ENCODE results near the gene MICU1.
A peak's percentile ranks its signal among the peaks of the same experiment; 100 is the strongest.
"Not testable (repeated sequence)": the region's sequence is repeated elsewhere in the genome, so short reads cannot be mapped to it uniquely, and the experiment has no call there.

The MICU1 gene

GRCh38 chr10:72334196-72334824 lies 291.6 kb downstream of the MICU1 start:
- no peaks in the 10 kb centered on the region for H3K27me3 ChIP-seq (ENCODE audit: control insufficient read depth, insufficient read depth, low read length)
- H3K4me1 ChIP-seq (ENCODE audit: control insufficient read depth, insufficient read depth, low read length), result peaks cover 70% of the 10 kb centered on the region
- no peak overlapping the region for H3K4me3 ChIP-seq (ENCODE audit: low read length)
- H3K9ac ChIP-seq (ENCODE audit: low read length), result no peak overlapping the region
- no peaks in the 10 kb centered on the region for H3K9me3 ChIP-seq (ENCODE audit: control insufficient read depth, low read length)
- H3K36me3 ChIP-seq (ENCODE audit: control insufficient read depth, insufficient read depth, low read length), result peaks cover 19% of the 10 kb centered on the region

DNA sequence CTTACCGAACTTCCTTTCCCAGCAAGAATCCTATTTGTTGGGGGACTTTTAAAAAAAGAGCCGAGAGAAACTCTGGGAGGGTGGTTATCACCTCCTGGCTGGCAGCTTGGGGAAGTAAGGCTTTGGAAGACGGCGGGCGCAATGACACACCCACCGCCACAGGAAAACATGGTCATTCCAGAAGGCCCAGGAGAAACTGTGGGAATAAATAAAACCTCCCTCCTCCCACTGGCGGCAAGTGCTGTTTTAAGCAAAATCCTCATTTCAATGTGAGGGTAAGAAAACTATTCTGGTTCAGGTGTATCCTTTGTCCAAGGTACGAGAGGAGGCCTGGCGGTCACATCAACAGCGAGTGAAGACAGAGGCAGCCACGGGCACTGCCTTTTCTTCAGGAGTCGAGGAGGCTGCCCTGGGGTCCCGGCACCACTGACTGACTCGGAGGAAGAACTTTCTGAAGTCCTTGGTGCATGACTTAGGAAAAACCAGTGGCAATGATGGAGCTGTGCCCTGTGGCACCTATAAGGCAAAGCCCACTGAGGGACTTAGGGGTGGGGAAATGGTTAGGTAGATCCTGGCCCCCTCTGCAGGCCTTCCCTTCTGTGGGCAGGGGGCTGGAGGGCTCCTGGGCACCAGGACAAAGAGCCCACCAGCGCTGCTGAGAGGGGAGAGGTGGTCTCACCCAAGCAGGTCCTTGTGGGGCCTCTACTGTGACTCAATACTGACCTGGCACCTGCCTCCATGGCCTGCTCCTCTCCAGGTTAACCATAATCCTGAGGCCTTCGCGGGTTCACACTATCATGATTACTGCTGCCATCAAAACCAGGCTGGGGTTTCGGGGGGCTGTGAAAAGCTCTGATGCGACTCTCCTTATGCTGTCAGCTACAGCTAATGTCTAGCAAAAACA lies 292.5 kb downstream of the MICU1 start:
- Histone ChIP-seq H3K4me1 (ENCODE audit: control insufficient read depth, insufficient read depth, low read length) (peaks cover 79% of the 10 kb centered on the region), H3K4me3 (ENCODE audit: low read length) (no peak overlapping the region), H3K27me3 (ENCODE audit: control insufficient read depth, insufficient read depth, low read length) (no peaks in the 10 kb centered on the region), H3K9ac (ENCODE audit: low read length) (peak overlapping the region; percentile 7), H3K36me3 (ENCODE audit: control insufficient read depth, insufficient read depth, low read length) (peaks cover 18% of the 10 kb centered on the region), H3K9me3 (ENCODE audit: control insufficient read depth, low read length) (no peaks in the 10 kb centered on the region)

DNA sequence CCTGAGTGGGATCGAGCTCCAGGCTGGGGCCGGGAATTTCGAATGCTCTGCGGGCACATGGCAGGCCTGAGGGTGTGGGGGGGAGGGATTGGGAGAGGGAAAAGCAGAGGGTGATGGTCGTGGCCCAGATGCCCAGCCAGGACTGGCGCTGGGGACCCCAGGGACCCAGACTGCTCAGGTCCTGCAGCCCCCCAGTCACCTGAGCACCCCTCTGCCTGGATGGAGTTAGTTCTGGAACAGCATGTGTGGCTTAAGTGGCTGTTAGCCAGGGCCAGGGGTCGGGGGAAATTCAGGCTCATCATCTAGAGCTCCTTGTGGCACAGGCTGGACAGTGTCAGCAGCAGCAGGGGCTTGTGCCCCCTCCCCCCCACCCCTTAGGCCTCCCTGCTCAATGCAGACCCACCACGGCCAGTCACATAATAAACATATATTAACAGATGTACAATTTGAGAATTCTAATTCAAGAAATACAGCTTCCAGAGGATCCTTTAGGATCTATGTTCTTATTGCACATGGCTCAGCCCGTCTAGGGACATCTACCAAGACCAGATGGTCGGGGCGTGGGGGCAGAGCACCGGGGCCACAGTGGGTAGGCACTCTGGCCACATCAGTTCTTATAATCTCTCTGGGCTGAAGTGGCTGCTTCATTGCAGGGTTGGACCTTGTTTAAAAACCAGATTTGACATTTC lies 293.3 kb downstream of the MICU1 start:
- Histone ChIP-seq H3K36me3 (ENCODE audit: control insufficient read depth, insufficient read depth, low read length) (peaks cover 13% of the 10 kb centered on the region), H3K9me3 (ENCODE audit: control insufficient read depth, low read length) (no peaks in the 10 kb centered on the region), H3K4me1 (ENCODE audit: control insufficient read depth, insufficient read depth, low read length) (peaks cover 86% of the 10 kb centered on the region), H3K4me3 (ENCODE audit: low read length) (no peak overlapping the region), H3K9ac (ENCODE audit: low read length) (peak overlapping the region; percentile 64), H3K27me3 (ENCODE audit: control insufficient read depth, insufficient read depth, low read length) (no peaks in the 10 kb centered on the region)

DNA sequence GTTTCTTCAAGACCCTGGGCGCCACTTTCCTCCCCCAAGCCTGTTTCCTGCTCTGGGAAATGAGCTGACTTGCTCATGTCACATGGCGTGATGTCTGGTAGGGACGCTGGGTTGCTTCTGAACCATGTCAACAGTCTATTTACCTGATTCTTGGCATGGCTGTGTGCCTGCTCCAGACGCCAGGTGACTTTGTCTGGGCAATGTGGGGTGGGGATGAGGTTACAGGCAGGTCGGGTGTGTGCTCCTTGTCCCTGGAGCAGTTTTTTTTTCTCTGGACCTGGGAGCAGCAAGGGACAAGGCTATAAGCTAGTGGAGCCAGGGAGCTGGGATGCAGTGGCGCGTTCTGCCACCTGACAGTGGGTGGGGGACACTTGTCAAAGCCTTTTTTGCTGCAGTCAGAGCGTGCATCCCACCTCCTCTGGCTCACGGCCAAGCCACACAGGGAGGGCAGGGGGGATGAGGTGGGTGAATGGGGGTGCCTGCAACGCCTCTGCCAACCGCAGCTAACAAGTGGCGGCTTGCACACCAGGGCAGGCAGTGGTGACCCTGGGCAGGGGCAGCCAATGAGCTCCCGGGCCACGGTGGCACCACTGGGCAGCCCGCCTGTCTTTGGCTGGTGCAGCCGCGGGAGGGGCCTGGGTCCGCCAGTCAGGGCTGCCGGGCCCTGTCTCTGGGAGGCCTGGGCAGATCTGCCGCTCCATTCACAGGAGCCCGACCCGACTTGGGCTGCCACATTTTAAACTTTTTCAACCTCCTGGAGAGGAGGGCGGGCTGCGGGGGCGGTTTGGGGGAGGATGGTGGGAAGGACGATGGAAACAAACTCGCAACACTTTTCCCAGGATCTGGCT lies 294.1 kb downstream of the MICU1 start:
- Histone ChIP-seq H3K27me3 (ENCODE audit: control insufficient read depth, insufficient read depth, low read length) (no peaks in the 10 kb centered on the region), H3K4me1 (ENCODE audit: control insufficient read depth, insufficient read depth, low read length) (peaks cover 80% of the 10 kb centered on the region), H3K36me3 (ENCODE audit: control insufficient read depth, insufficient read depth, low read length) (peaks cover 7% of the 10 kb centered on the region), H3K9ac (ENCODE audit: low read length) (peak overlapping the region; percentile 64), H3K9me3 (ENCODE audit: control insufficient read depth, low read length) (no peaks in the 10 kb centered on the region), H3K4me3 (ENCODE audit: low read length) (no peak overlapping the region)

- Histone ChIP-seq H3K4me1 (ENCODE audit: control insufficient read depth, insufficient read depth, low read length) (peaks cover 72% of the 10 kb centered on the region), H3K36me3 (ENCODE audit: control insufficient read depth, insufficient read depth, low read length) (no peaks in the 10 kb centered on the region), H3K27me3 (ENCODE audit: control insufficient read depth, insufficient read depth, low read length) (no peaks in the 10 kb centered on the region), H3K9ac (ENCODE audit: low read length) (peak overlapping the region; percentile 44), H3K4me3 (ENCODE audit: low read length) (no peak overlapping the region), H3K9me3 (ENCODE audit: control insufficient read depth, low read length) (no peaks in the 10 kb centered on the region)
These were observed 295.8 kb downstream of the MICU1 start for GRCh38 chr10:72330069-72330426.

DNA sequence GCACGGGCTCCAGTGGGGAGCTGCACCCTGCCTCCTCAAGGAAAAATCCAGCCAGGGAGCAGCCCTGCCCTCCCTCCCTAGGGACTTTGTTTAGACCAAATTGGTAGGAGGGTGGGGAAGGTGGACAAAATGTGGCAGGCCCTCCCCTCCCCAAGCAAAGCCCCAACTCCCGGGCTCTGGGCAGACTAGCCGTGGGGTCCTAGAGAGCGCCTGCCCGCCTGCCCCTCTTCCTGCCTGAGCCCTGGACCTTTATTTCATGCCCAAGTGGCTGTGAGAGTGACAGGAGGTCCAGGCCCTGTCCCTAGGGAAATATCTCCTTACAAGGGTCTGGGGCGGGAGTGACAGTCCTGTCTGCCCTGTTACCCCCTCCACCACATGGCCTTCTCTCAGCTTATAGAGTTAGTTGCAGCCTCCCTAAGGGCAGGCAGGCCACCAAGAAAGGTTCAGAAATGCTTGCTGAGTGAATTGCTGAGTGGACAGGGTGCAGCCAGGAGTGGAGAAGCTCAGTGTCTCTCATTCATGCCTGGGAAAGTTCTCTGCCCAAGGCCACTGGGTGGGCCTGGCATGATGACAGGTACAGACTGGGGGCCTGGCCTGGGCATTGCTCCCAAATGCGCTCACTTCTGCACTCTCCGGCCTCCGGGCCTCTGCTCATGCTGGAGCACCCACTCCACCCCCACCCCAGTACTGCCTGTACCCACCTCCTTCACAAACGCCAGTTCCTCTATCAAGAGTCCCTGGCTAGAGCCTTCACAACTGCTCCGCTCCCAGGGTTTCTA lies 296.4 kb downstream of the MICU1 start:
- H3K4me1 ChIP-seq (ENCODE audit: control insufficient read depth, insufficient read depth, low read length), result peaks cover 72% of the 10 kb centered on the region
- no peaks in the 10 kb centered on the region for H3K27me3 ChIP-seq (ENCODE audit: control insufficient read depth, insufficient read depth, low read length)
- no peak overlapping the region for H3K4me3 ChIP-seq (ENCODE audit: low read length)
- no peaks in the 10 kb centered on the region for H3K9me3 ChIP-seq (ENCODE audit: control insufficient read depth, low read length)
- H3K9ac ChIP-seq (ENCODE audit: low read length), result peak overlapping the region; percentile 44
- H3K36me3 ChIP-seq (ENCODE audit: control insufficient read depth, insufficient read depth, low read length), result no peaks in the 10 kb centered on the region

DNA sequence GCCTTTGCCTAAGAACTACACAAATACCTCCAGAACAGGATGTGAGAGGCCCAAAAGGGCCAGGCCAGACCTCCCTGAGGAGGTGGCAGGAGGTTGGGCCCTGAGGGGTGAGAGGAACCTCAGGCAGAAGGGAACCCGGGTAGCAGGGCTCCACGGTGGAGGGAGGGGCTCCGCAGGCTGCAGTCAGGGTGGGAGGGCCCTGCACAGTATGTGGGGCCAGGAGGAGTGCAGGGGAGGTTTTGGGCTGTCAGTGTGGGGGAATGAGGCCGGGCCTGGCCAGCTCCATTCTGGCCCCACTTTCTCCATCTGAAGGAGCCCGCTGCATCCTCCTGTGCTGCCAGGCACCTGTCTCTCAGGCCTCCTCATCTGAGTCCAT lies 297.1 kb downstream of the MICU1 start:
- H3K27me3 ChIP-seq (ENCODE audit: control insufficient read depth, insufficient read depth, low read length), result no peaks in the 10 kb centered on the region
- no peak overlapping the region for H3K4me3 ChIP-seq (ENCODE audit: low read length)
- peaks cover 69% of the 10 kb centered on the region for H3K4me1 ChIP-seq (ENCODE audit: control insufficient read depth, insufficient read depth, low read length)
- peak overlapping the region; percentile 19 for H3K9ac ChIP-seq (ENCODE audit: low read length)
- no peaks in the 10 kb centered on the region for H3K36me3 ChIP-seq (ENCODE audit: control insufficient read depth, insufficient read depth, low read length)
- no peaks in the 10 kb centered on the region for H3K9me3 ChIP-seq (ENCODE audit: control insufficient read depth, low read length)

DNA sequence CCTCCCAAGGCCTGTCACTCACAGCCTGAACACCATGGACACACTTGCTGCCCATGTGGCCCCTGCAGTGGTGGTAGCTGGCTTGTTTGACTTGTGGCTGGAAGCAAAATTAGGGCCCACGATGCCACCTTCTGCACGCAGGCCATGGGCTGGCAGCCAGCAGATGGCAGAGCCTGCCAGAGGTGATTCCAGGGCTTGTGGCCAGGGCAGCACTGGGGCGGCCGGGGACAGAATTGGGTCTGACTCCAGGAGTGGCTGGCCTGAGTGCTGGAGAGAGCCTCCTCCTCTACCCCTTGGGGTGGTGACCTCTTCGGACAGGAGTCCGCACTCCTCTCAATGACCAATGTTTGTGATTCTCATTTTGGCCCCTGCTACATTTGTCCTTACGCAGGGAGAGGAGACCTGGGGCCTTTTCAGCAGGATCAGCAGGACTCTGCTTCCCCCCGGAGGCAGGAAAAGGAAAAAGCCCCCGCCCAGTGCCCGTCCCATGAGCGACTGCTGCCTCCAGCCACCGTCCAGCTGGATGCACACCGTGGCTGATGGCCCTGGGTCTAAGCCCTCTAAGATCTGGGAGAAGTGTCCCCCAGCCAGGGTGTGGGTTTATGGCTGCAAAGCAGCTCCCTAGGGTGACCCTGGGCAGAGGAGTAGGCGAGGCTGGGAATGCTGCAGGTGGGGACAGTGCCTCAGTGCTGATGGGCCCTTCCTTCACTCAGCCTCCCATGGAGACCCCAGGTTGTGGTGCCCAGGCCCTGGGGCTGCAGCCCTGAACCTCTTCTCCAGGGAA lies 297.6 kb downstream of the MICU1 start:
- Histone ChIP-seq H3K27me3 (ENCODE audit: control insufficient read depth, insufficient read depth, low read length) (no peaks in the 10 kb centered on the region), H3K4me1 (ENCODE audit: control insufficient read depth, insufficient read depth, low read length) (peaks cover 65% of the 10 kb centered on the region), H3K36me3 (ENCODE audit: control insufficient read depth, insufficient read depth, low read length) (no peaks in the 10 kb centered on the region), H3K9me3 (ENCODE audit: control insufficient read depth, low read length) (no peaks in the 10 kb centered on the region), H3K4me3 (ENCODE audit: low read length) (no peak overlapping the region), H3K9ac (ENCODE audit: low read length) (peak overlapping the region; percentile 19)

- H3K27me3 ChIP-seq (ENCODE audit: control insufficient read depth, insufficient read depth, low read length); H3K4me3 ChIP-seq (ENCODE audit: low read length); H3K9me3 ChIP-seq (ENCODE audit: control insufficient read depth, low read length); H3K9ac ChIP-seq (ENCODE audit: low read length); H3K36me3 ChIP-seq (ENCODE audit: control insufficient read depth, insufficient read depth, low read length): not testable (repeated sequence)
- peaks cover 54% of the 10 kb centered on the region for H3K4me1 ChIP-seq (ENCODE audit: control insufficient read depth, insufficient read depth, low read length)
These were observed 298.9 kb downstream of the MICU1 start for GRCh38 chr10:72326665-72327603.
